H9 (cell line): ENCODE measurements around the gene PER2. TPM values are rescaled to one million over a fixed set of nuclear protein-coding genes. Genes with fewer than 3 reads are reported as not detected.

Source experiments
- DNase-seq: peaks from one replicate; pipeline ENCODE4 v3.0.0-alpha.2; 2017
- H2AFZ ChIP-seq: one replicate; pipeline ENCODE4 v1.6.1; 2013; ENCODE audit warnings: mild to moderate bottlenecking, low read length, control low read depth, moderate library complexity
- H2AK5ac ChIP-seq: 2 replicates; pipeline ENCODE4 v1.6.1; 2013; ENCODE audit warnings: low read length, control low read depth, mixed read lengths; ENCODE audit not compliant: insufficient read length
- H2BK120ac ChIP-seq: one replicate; pipeline ENCODE4 v1.6.1; 2013; ENCODE audit warnings: low read depth, mild to moderate bottlenecking, low read length, control low read depth, inconsistent platforms; ENCODE audit not compliant: poor library complexity, severe bottlenecking
- H2BK12ac ChIP-seq: 2 replicates; pipeline ENCODE4 v1.6.1; 2013; ENCODE audit warnings: low read length, control low read depth, mixed read lengths, low read depth; ENCODE audit not compliant: insufficient read length
- H2BK15ac ChIP-seq: 2 replicates; pipeline ENCODE4 v1.6.1; 2013; ENCODE audit warnings: low read depth, low read length, control low read depth
- H2BK20ac ChIP-seq: one replicate; pipeline ENCODE4 v1.6.1; 2013; ENCODE audit warnings: low read depth, mild to moderate bottlenecking, low read length, control low read depth, inconsistent platforms; ENCODE audit not compliant: poor library complexity, severe bottlenecking
- H2BK5ac ChIP-seq: 2 replicates; pipeline ENCODE4 v1.6.1; 2013; ENCODE audit warnings: low read length, control low read depth, mixed read lengths; ENCODE audit not compliant: insufficient read length
- H3K14ac ChIP-seq: 2 replicates; pipeline ENCODE4 v1.6.1; 2013; ENCODE audit warnings: low read length, control low read depth; ENCODE audit not compliant: insufficient read depth
- H3K18ac ChIP-seq: 2 replicates; pipeline ENCODE4 v1.6.1; 2013; ENCODE audit warnings: low read depth, mild to moderate bottlenecking, mixed read lengths, low read length, control low read depth; ENCODE audit not compliant: insufficient read length
- H3K23ac ChIP-seq: 2 replicates; pipeline ENCODE4 v1.6.1; 2013; ENCODE audit warnings: low read length, control low read depth, mixed read lengths, low read depth; ENCODE audit not compliant: insufficient read length
- H3K23me2 ChIP-seq: 2 replicates; pipeline ENCODE4 v1.6.1; 2013; ENCODE audit warnings: low read depth, mild to moderate bottlenecking, mixed read lengths, low read length, control low read depth; ENCODE audit not compliant: insufficient read length, poor library complexity, severe bottlenecking
- H3K27ac ChIP-seq: 2 replicates; pipeline ENCODE4 v1.5.1; 2013; ENCODE audit warnings: low read length, control low read depth, mixed read lengths, low read depth; ENCODE audit not compliant: insufficient read length
- H3K27me3 ChIP-seq: 2 replicates; pipeline ENCODE4 v1.6.1; 2013; ENCODE audit warnings: low read length, control low read depth, inconsistent platforms; ENCODE audit not compliant: insufficient read depth
- H3K4ac ChIP-seq: 2 replicates; pipeline ENCODE4 v1.6.1; 2013; ENCODE audit warnings: low read depth, mild to moderate bottlenecking, control low read depth, inconsistent platforms, low read length, moderate library complexity
- H3K4me1 ChIP-seq: 2 replicates; pipeline ENCODE4 v1.6.1; 2013; ENCODE audit warnings: low read length, control low read depth, inconsistent platforms; ENCODE audit not compliant: insufficient read depth
- H3K4me2 ChIP-seq: 2 replicates; pipeline ENCODE4 v1.6.1; 2013; ENCODE audit warnings: low read length, control low read depth, mixed read lengths; ENCODE audit not compliant: insufficient read length, insufficient read depth
- H3K56ac ChIP-seq: 2 replicates; pipeline ENCODE4 v1.6.1; 2013; ENCODE audit warnings: low read depth, mild to moderate bottlenecking, mixed read lengths, low read length, control low read depth; ENCODE audit not compliant: insufficient read length
- H3K79me1 ChIP-seq: 2 replicates; pipeline ENCODE4 v1.6.1; 2013; ENCODE audit warnings: low read depth, mild to moderate bottlenecking, moderate library complexity, low read length, control low read depth, inconsistent platforms; ENCODE audit not compliant: insufficient read depth, poor library complexity, severe bottlenecking
- H3K79me2 ChIP-seq: 2 replicates; pipeline ENCODE4 v1.6.1; 2013; ENCODE audit warnings: low read length, control low read depth, inconsistent platforms; ENCODE audit not compliant: insufficient read depth
- H3K9ac ChIP-seq: 2 replicates; pipeline ENCODE4 v1.6.1; 2013; ENCODE audit warnings: low read length, control low read depth, mixed read lengths; ENCODE audit not compliant: insufficient read length; ENCODE audit errors: extremely low read depth
- H3K9me3 ChIP-seq: one replicate; pipeline ENCODE4 v1.6.1; 2013; ENCODE audit warnings: low read depth, low read length, inconsistent platforms; ENCODE audit not compliant: control insufficient read depth
- H3T11ph ChIP-seq: one replicate; pipeline ENCODE4 v1.6.1; 2013; ENCODE audit warnings: mild to moderate bottlenecking, low read length, control low read depth, inconsistent platforms
- H4K20me1 ChIP-seq: one replicate; pipeline ENCODE4 v1.6.1; 2013; ENCODE audit not compliant: control insufficient read depth, insufficient read length, insufficient read depth
- H4K5ac ChIP-seq: 2 replicates; pipeline ENCODE4 v1.6.1; 2013; ENCODE audit warnings: low read depth, mild to moderate bottlenecking, mixed read lengths, low read length, control low read depth; ENCODE audit not compliant: insufficient read length
- H4K8ac ChIP-seq: replicated peaks from 2 replicates; pipeline ENCODE4 v1.6.1; 2013; ENCODE audit warnings: low read length, control low read depth, mixed read lengths, low read depth; ENCODE audit not compliant: insufficient read length
- H4K91ac ChIP-seq: 2 replicates; pipeline ENCODE4 v1.6.1; 2013; ENCODE audit warnings: low read depth, mild to moderate bottlenecking, moderate library complexity, mixed read lengths, low read length, control low read depth; ENCODE audit not compliant: insufficient read length
- H3K27ac Mint-ChIP-seq, 3 experiments: 2 replicates in 2 of 3; 3 replicates in 1 of 3; pipeline ENCODE4 v1.8.0; 2020 to 2021; ENCODE audit warnings: mixed read lengths in 3 of 3, mild to moderate bottlenecking in 1 of 3, moderate library complexity in 1 of 3
- H3K27me3 Mint-ChIP-seq: 2 replicates; pipeline ENCODE4 v1.8.0; 2021; ENCODE audit warnings: low read depth, mild to moderate bottlenecking, moderate library complexity, mixed read lengths
- H3K36me3 Mint-ChIP-seq, 3 experiments: 2 replicates in 2 of 3; 3 replicates in 1 of 3; pipeline ENCODE4 v1.8.0; 2020 to 2021; ENCODE audit warnings: low read depth in 3 of 3, mixed read lengths in 3 of 3; ENCODE audit not compliant: insufficient read depth in 1 of 3
- H3K4me1 Mint-ChIP-seq, 2 experiments: 2 replicates each; pipeline ENCODE4 v1.8.0; 2020; ENCODE audit warnings: mixed read lengths in 2 of 2
- H3K4me3 Mint-ChIP-seq, 2 experiments: 2 replicates in 1 of 2; 3 replicates in 1 of 2; pipeline ENCODE4 v1.8.0; 2020 to 2021; ENCODE audit warnings: mild to moderate bottlenecking in 2 of 2, mixed read lengths in 2 of 2, moderate library complexity in 1 of 2
- H3K9me3 Mint-ChIP-seq, 2 experiments: 2 replicates in 1 of 2; 3 replicates in 1 of 2; pipeline ENCODE4 v1.8.0; 2020; ENCODE audit warnings: mild to moderate bottlenecking in 2 of 2, mixed read lengths in 2 of 2, moderate library complexity in 1 of 2
- WGBS: extraction: QIAGEN DNeasy Blood & Tissue Kit; methylation state at CpG from one replicate; pipeline ENCODE4 v1.1.7; 2013; ENCODE audit warnings: missing lambda C conversion rate, low lambda C conversion rate, mixed read lengths; ENCODE audit not compliant: insufficient read length; ENCODE audit errors: extremely low coverage; 5-methylcytosine and 5-hydroxymethylcytosine counted together
- total RNA-seq: library from RNA; stranded (reverse); gene quantifications from 2 replicates; pipeline ENCODE4 v1.2.1, GENCODE V29; 2021
- TF ChIP-seq, protein P1 (sequence below): fragments of 200-600 bp; sonication (generic); conservative IDR thresholded peaks from 3 replicates; pipeline ENCODE4 v1.8.0; 2021; ENCODE audit warnings: antibody characterized with exemption, mild to moderate bottlenecking

PER2 gene
- total RNA-seq, 1 experiment from 2014 or later: 12.9 TPM

DNA sequence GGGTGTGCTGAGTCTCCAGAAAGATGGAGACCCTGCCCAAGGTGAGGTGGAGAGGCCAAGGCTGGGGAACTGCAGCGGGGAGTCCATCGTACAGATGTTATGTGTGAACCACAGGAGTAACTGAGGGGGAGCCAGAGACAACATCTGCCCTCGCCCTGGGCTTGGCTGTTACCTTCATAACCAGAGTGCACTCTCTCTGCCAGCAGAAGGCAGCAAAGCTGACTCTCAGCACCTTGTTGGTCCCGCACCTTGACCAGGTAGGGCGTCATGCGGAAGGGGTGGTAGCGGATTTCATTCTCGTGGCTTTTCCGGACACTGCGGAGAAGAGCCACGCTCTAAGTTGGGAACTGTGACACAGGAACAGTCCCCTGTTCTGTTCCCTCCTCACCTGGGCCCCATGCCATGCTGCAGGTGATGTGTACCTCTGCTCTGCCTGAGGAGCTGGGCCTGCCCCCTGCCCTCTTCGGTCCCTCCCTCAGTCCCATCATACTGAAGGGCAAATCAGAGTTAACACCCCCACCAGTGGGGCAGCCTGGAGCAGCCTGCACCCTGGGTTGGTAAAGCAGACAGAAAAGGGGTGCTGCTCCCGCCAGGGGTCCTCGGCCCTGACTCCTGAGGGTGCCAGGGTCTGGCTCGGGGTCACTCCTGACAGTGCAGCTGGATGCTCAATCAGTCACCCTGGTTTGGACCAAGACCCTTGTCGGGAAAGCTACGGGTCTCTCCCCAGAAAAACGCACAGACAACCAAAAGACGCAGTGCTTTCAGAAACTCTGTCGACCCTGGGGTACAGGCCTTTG, 20.3 kb downstream of the PER2 start:
- TF ChIP-seq, protein P1, sequence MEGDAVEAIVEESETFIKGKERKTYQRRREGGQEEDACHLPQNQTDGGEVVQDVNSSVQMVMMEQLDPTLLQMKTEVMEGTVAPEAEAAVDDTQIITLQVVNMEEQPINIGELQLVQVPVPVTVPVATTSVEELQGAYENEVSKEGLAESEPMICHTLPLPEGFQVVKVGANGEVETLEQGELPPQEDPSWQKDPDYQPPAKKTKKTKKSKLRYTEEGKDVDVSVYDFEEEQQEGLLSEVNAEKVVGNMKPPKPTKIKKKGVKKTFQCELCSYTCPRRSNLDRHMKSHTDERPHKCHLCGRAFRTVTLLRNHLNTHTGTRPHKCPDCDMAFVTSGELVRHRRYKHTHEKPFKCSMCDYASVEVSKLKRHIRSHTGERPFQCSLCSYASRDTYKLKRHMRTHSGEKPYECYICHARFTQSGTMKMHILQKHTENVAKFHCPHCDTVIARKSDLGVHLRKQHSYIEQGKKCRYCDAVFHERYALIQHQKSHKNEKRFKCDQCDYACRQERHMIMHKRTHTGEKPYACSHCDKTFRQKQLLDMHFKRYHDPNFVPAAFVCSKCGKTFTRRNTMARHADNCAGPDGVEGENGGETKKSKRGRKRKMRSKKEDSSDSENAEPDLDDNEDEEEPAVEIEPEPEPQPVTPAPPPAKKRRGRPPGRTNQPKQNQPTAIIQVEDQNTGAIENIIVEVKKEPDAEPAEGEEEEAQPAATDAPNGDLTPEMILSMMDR: peak; percentile 23; the same call in 2 of the 3 replicates
- H3K79me1 ChIP-seq: no peaks in the 10 kb centered on the region
- no peak overlapping the region for H2AFZ ChIP-seq
- H3K23me2 ChIP-seq: no peaks in the 10 kb centered on the region
- H3K14ac ChIP-seq: no peak overlapping the region
- H4K8ac ChIP-seq: no peak overlapping the region
- no peak overlapping the region for H3K18ac ChIP-seq
- no peak overlapping the region for H3K4me2 ChIP-seq
- no peak overlapping the region for H4K5ac ChIP-seq
- no peaks in the 10 kb centered on the region for H3K27me3 Mint-ChIP-seq
- H3K9ac ChIP-seq: no peak overlapping the region
- WGBS: no CpG with 5 or more reads among the region's 20 CpGs
- H3K4me1 Mint-ChIP-seq: peaks cover 3 to 4% of the 10 kb centered on the region in 2 experiments
- H2BK5ac ChIP-seq: no peak overlapping the region
- H3K4ac ChIP-seq: no peak overlapping the region
- H2BK15ac ChIP-seq: no peak overlapping the region
- H3K27ac Mint-ChIP-seq: peak overlapping the region in 1 of 3 experiments; percentile 84; a peak in 1 of 7 replicates
- H3K79me2 ChIP-seq: no peaks in the 10 kb centered on the region
- peak; percentile 48 for DNase-seq
- no peak overlapping the region for H2BK12ac ChIP-seq
- H2AK5ac ChIP-seq: no peak overlapping the region
- H4K91ac ChIP-seq: no peak overlapping the region
- H3K9me3 ChIP-seq: no peaks in the 10 kb centered on the region
- H3K36me3 Mint-ChIP-seq: peaks cover 1 to 22% (median 11%) of the 10 kb centered on the region in 3 experiments; a peak in 5 of 7 replicates
- H4K20me1 ChIP-seq: no peaks in the 10 kb centered on the region
- H2BK120ac ChIP-seq: no peak overlapping the region
- H3K23ac ChIP-seq: no peak overlapping the region
- no peak overlapping the region for H3T11ph ChIP-seq
- H2BK20ac ChIP-seq: peak overlapping the region; percentile 29
- H3K4me1 ChIP-seq: no peaks in the 10 kb centered on the region
- no peaks in the 10 kb centered on the region for H3K27me3 ChIP-seq
- no peaks in the 10 kb centered on the region for H3K9me3 Mint-ChIP-seq
- H3K27ac ChIP-seq: no peak overlapping the region
- H3K4me3 Mint-ChIP-seq: no peak overlapping the region
- H3K56ac ChIP-seq: no peak overlapping the region
